ENCODE data around the gene BMP2K. TPM values are rescaled to one million over a fixed set of nuclear protein-coding genes. Genes with fewer than 3 reads are reported as not detected.
A peak's percentile ranks its signal among the peaks of the same experiment; 100 is the strongest.

BMP2K gene
- total and polyA plus RNA-seq, 2 of the 8 experiments (the other 6 are each of a cell fraction or from before 2014, with no cell fraction given), result 15.6 to 24.1 TPM

DNA sequence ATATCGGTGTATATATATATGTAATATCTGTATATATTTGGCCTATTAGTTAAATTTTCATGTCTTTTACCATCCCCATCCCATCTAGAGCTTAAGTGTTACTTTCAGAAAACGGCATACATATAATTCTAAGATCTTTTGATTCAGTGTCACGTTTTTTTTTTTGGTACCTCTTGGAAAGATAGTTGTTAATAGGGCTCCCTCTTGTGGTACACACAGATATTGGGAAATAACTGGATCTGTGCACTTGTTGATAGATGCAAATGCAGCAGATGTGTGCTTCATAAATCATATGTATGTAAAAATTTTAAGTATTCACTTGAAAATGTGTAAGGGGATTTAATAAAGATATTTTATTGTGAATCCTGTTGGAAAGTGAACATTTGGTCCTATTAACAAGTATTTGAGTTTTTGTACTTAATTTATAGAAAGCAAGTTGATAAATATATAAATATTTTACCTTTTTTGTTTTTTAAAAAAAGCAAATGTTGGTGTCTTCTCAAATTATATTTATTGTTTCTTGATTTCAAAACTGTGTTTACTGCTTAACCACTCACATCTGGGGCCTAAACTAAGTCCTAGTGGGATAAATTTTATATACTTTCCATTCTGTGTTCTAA, 88.4 kb downstream of the BMP2K start:
- H3K56ac ChIP-seq (replicated peaks; ENCODE audit: insufficient read length, low read depth, low read length), result no peak overlapping the region
- H3K27ac ChIP-seq (ENCODE audit: low read depth, low read length), result no peak overlapping the region
- H3K4me1 ChIP-seq (replicated peaks in 1 of 4; ENCODE audit: control insufficient read depth in 3 of 4, insufficient read depth in 4 of 4, low read length in 3 of 4), result no peaks in the 10 kb centered on the region
- CTCF ChIA-PET (ENCODE audit: partially characterized antibody), result interaction anchor here (0.6 to 3.2 kb wide), 19 partner anchors 9 to 1020 kb away, joined by 3 to 24 read pairs (median 3); no protein-coding TSS in a partner anchor
- H4K8ac ChIP-seq (ENCODE audit: extremely low read depth, insufficient read depth, low read length), result no peak overlapping the region
- no peak overlapping the region for H3K23ac ChIP-seq (ENCODE audit: insufficient read length)
- H2BK120ac ChIP-seq (replicated peaks; ENCODE audit: low read depth, low read length), result no peak overlapping the region
- H3K23me2 ChIP-seq (ENCODE audit: low read depth, low read length), result no peaks in the 10 kb centered on the region
- no peak overlapping the region for H2BK12ac ChIP-seq (ENCODE audit: low read depth, low read length)
- POLR2A ChIA-PET (ENCODE audit: partially characterized antibody), result no interaction called here
- no peak overlapping the region for H3K14ac ChIP-seq (ENCODE audit: insufficient read length)
- H2AK5ac ChIP-seq (ENCODE audit: low read depth, low read length), result no peak overlapping the region
- TF ChIP-seq, protein P1, sequence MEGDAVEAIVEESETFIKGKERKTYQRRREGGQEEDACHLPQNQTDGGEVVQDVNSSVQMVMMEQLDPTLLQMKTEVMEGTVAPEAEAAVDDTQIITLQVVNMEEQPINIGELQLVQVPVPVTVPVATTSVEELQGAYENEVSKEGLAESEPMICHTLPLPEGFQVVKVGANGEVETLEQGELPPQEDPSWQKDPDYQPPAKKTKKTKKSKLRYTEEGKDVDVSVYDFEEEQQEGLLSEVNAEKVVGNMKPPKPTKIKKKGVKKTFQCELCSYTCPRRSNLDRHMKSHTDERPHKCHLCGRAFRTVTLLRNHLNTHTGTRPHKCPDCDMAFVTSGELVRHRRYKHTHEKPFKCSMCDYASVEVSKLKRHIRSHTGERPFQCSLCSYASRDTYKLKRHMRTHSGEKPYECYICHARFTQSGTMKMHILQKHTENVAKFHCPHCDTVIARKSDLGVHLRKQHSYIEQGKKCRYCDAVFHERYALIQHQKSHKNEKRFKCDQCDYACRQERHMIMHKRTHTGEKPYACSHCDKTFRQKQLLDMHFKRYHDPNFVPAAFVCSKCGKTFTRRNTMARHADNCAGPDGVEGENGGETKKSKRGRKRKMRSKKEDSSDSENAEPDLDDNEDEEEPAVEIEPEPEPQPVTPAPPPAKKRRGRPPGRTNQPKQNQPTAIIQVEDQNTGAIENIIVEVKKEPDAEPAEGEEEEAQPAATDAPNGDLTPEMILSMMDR (IDR thresholded peaks at IDR 0.05; ENCODE audit: control extremely low read depth in 1 of 3, insufficient read depth in 1 of 3, low read depth in 1 of 3, low read length in 3 of 3), result peak in 2 of 3 experiments; percentile 50 to 60; a peak in 2 of 4 replicates
- TF ChIP-seq RAD21 (IDR thresholded peaks at IDR 0.05 in 1 of 2, conservative IDR thresholded peaks at IDR 0.05 in 1 of 2; ENCODE audit: low read depth in 2 of 2, low read length in 2 of 2) (peak; percentile 79), CEBPB (IDR thresholded peaks at IDR 0.05; ENCODE audit: low read depth, low read length) (peak; percentile 34; the same call in 1 of the 2 replicates), RNF2 (IDR thresholded peaks at IDR 0.05; ENCODE audit: borderline replicate concordance, low read depth, low read length, missing control alignments, poor library complexity, severe bottlenecking) (no peak)
- no peaks in the 10 kb centered on the region for H4K20me1 ChIP-seq (replicated peaks in 1 of 2; ENCODE audit: control insufficient read depth in 1 of 2, insufficient read depth in 2 of 2, low read length in 2 of 2)
- no peak overlapping the region for H2BK15ac ChIP-seq (ENCODE audit: low read length)
- no peaks in the 10 kb centered on the region for H3K9me3 ChIP-seq (ENCODE audit: insufficient read depth in 2 of 2, low read depth in 1 of 2, low read length in 1 of 2)
- H3K4ac ChIP-seq (replicated peaks; ENCODE audit: insufficient read length, low read depth, low read length), result no peak overlapping the region
- no peaks in the 10 kb centered on the region for H3K79me1 ChIP-seq (ENCODE audit: low read depth, low read length)
- H2BK5ac ChIP-seq (ENCODE audit: low read depth, low read length), result no peak overlapping the region
- H2AFZ ChIP-seq (ENCODE audit: low read length), result no peak overlapping the region
- no peaks in the 10 kb centered on the region for H3K27me3 ChIP-seq (replicated peaks in 1 of 4; ENCODE audit: control insufficient read depth in 3 of 4, extremely low read depth in 1 of 4, insufficient read depth in 3 of 4, low read length in 3 of 4)
- DNase-seq (ENCODE audit: low read depth in 1 of 2, low spot score in 2 of 2) (no peak), FAIRE-seq (no peak)
- H3K4me2 ChIP-seq (ENCODE audit: insufficient read depth in 1 of 2, low read depth in 2 of 2, low read length in 2 of 2), result no peak overlapping the region
- no peak overlapping the region for H3K4me3 ChIP-seq (ENCODE audit: extremely low read depth in 1 of 4, insufficient read depth in 2 of 4, low read depth in 3 of 4, low read length in 4 of 4)
- H3K9ac ChIP-seq (replicated peaks in 1 of 4; ENCODE audit: extremely low read depth in 1 of 4, low read depth in 3 of 4, low read length in 3 of 4), result no peak overlapping the region
- WGBS, 2 experiments (ENCODE audit: extremely low coverage in 1 of 2, insufficient coverage in 1 of 2, insufficient read length in 1 of 2, insufficient replicate concordance in 2 of 2, low coverage in 1 of 2, low lambda C conversion rate in 2 of 2, missing lambda C conversion rate in 1 of 2), result 69% methylated on average over 3 of the region's 3 CpGs; no CpG with 5 or more reads in 1 of the 2 experiments
- no peak overlapping the region for H2BK20ac ChIP-seq (ENCODE audit: low read length)
- H4K91ac ChIP-seq (replicated peaks; ENCODE audit: insufficient read length, low read length), result no peak overlapping the region
- no peak overlapping the region for H4K5ac ChIP-seq (ENCODE audit: insufficient read length, low read depth, low read length)
- no peaks in the 10 kb centered on the region for H3K79me2 ChIP-seq (ENCODE audit: control insufficient read depth in 1 of 2, insufficient read depth in 2 of 2, low read length in 2 of 2)
- no peak overlapping the region for H3K18ac ChIP-seq (ENCODE audit: extremely low read depth, low read length)
- H3K36me3 ChIP-seq (ENCODE audit: control insufficient read depth in 2 of 4, insufficient read depth in 4 of 4, low read length in 3 of 4), result peaks cover 0 to 3% (median 0%) of the 10 kb centered on the region in 4 experiments; a peak in 2 of 8 replicates
